Measurements from ENCODE around the gene CEP112.

DNA sequence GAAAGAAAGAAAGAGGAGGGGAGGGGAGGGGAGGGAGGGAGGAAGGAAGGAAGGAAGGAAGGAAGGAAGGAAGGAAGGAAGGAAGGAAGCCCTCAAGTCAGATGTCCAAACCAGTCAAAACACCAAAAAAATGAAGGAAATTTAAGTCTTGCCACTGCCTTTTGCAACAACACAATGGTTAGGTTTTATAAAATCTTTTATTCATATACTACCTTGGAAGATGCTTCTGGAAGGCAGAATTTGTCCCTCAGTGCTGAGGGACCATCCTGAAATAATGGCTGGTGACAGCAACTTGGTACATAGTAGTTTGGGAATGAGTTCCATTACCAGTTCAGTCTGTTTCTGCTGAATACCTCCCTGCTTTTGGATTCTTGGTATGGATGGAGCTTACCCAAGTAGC, 29.4 kb upstream of the CEP112 start:
- TF ChIP-seq, protein P1, sequence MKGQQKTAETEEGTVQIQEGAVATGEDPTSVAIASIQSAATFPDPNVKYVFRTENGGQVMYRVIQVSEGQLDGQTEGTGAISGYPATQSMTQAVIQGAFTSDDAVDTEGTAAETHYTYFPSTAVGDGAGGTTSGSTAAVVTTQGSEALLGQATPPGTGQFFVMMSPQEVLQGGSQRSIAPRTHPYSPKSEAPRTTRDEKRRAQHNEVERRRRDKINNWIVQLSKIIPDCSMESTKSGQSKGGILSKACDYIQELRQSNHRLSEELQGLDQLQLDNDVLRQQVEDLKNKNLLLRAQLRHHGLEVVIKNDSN (CRISPR knock-in tag; IDR thresholded peaks at IDR 0.05): no peak
- TF ChIP-seq, protein P2, sequence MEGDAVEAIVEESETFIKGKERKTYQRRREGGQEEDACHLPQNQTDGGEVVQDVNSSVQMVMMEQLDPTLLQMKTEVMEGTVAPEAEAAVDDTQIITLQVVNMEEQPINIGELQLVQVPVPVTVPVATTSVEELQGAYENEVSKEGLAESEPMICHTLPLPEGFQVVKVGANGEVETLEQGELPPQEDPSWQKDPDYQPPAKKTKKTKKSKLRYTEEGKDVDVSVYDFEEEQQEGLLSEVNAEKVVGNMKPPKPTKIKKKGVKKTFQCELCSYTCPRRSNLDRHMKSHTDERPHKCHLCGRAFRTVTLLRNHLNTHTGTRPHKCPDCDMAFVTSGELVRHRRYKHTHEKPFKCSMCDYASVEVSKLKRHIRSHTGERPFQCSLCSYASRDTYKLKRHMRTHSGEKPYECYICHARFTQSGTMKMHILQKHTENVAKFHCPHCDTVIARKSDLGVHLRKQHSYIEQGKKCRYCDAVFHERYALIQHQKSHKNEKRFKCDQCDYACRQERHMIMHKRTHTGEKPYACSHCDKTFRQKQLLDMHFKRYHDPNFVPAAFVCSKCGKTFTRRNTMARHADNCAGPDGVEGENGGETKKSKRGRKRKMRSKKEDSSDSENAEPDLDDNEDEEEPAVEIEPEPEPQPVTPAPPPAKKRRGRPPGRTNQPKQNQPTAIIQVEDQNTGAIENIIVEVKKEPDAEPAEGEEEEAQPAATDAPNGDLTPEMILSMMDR (IDR thresholded peaks at IDR 0.05): no peak
- TF ChIP-seq, protein P3, sequence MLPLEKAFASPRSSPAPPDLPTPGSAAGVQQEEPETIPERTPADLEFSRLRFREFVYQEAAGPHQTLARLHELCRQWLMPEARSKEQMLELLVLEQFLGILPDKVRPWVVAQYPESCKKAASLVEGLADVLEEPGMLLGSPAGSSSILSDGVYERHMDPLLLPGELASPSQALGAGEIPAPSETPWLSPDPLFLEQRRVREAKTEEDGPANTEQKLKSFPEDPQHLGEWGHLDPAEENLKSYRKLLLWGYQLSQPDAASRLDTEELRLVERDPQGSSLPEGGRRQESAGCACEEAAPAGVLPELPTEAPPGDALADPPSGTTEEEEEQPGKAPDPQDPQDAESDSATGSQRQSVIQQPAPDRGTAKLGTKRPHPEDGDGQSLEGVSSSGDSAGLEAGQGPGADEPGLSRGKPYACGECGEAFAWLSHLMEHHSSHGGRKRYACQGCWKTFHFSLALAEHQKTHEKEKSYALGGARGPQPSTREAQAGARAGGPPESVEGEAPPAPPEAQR (CRISPR knock-in tag; IDR thresholded peaks at IDR 0.05): no peak
- TF ChIP-seq, protein P4, sequence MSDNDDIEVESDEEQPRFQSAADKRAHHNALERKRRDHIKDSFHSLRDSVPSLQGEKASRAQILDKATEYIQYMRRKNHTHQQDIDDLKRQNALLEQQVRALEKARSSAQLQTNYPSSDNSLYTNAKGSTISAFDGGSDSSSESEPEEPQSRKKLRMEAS (CRISPR knock-in tag; IDR thresholded peaks at IDR 0.05): no peak
- TF ChIP-seq GABPB1 (CRISPR knock-in tag; IDR thresholded peaks at IDR 0.05) (no peak), ELF4 (CRISPR knock-in tag; IDR thresholded peaks at IDR 0.05; ENCODE audit: low read depth) (no peak), ZNF121 (CRISPR knock-in tag; IDR thresholded peaks at IDR 0.05) (no peak)

All from WTC11 (cell line).